Prostate gland (tissue), 2 donors: Measurements from ENCODE around the gene ZNF382. TPM values are rescaled to one million over a fixed set of nuclear protein-coding genes. Genes with fewer than 3 reads are reported as not detected.

Experiments used
- DNase-seq: peaks from one replicate; pipeline ENCODE4 v3.0.0-alpha.2; 2019; ENCODE audit warnings: low spot score
- H3K27ac ChIP-seq, 2 donors: fragments of 200-600 bp; sonication (generic); 2 replicates each; pipeline ENCODE4 v1.5.1; 2017 to 2019
- H3K27me3 ChIP-seq: fragments of 200-600 bp; sonication (generic); replicated peaks from 2 replicates; pipeline ENCODE4 v1.5.1; 2019; ENCODE audit not compliant: insufficient read depth
- H3K36me3 ChIP-seq, 2 donors: fragments of 200-600 bp; sonication (generic); 1 replicate in 1 of 2; 2 replicates in 1 of 2; pipeline versions ENCODE4 v1.5.1 to v1.8.1; 2017 to 2019
- H3K4me1 ChIP-seq: fragments of 200-600 bp; sonication (generic); replicated peaks from 2 replicates; pipeline ENCODE4 v1.5.1; 2019
- H3K4me3 ChIP-seq, 2 donors: fragments of 200-600 bp; sonication (generic); 2 replicates each; pipeline ENCODE4 v1.5.1; 2017 to 2019
- H3K9me3 ChIP-seq: fragments of 200-600 bp; sonication (generic); 2 replicates; pipeline ENCODE4 v1.5.1; 2017
- CTCF ChIP-seq, 4 experiments: fragments of 200-600 bp in 2 of 4; fragments of 450-650 bp in 2 of 4; sonication (generic) in 2 of 4; IDR thresholded peaks; 1 replicate in 3 of 4; 2 replicates in 1 of 4; pipeline ENCODE4 v1.5.1; 2016 to 2019; ENCODE audit warnings: antibody characterized with exemption in 4 of 4, mild to moderate bottlenecking in 2 of 4, moderate library complexity in 2 of 4
- POLR2A ChIP-seq: fragments of 450-650 bp; IDR thresholded peaks from one replicate; pipeline ENCODE4 v1.6.1; 2016; ENCODE audit warnings: antibody characterized with exemption, mild to moderate bottlenecking
- POLR2AphosphoS5 ChIP-seq: sonication (generic); formaldehyde crosslinking; IDR thresholded peaks from one replicate; pipeline ENCODE4 v1.6.1; 2017; ENCODE audit warnings: antibody characterized with exemption
- WGBS: methylation state at CpG from one replicate; pipeline ENCODE4 v1.1.5; 2018; 5-methylcytosine and 5-hydroxymethylcytosine counted together
- intact Hi-C: fragments of 100-400 bp; cut with DNase I; formaldehyde crosslinking; loops from one replicate; pipeline ENCODE4 v1.14.2; 2022
- total RNA-seq, 2 donors: library from RNA; depleted of rRNA; stranded (reverse); fragments of >200 nt; gene quantifications; one replicate each; pipeline ENCODE4 v1.1.0, GENCODE V29; 2016

Gene ZNF382
- total RNA-seq, 2 donors from 2014 or later: 9.6 to 10.9 TPM

GRCh38 chr19:36646746-36647145 lies 41.6 kb downstream of the ZNF382 start:
- Histone ChIP-seq H3K4me1 (no peaks in the 10 kb centered on the region), H3K36me3 (peaks cover 4 to 18% of the 10 kb centered on the region in 2 donors), H3K27ac (no peak overlapping the region), H3K27me3 (no peaks in the 10 kb centered on the region), H3K9me3 (peaks cover 6% of the 10 kb centered on the region), H3K4me3 (no peak overlapping the region)
- TF ChIP-seq POLR2AphosphoS5 (no peak), CTCF (IDR thresholded peaks at IDR 0.05) (no peak), POLR2A (no peak)
- WGBS: 98% methylated on average over 2 of the region's 2 CpGs
- DNase-seq: no peak
- intact Hi-C loops: no loop called here

- no peak for TF ChIP-seq CTCF (IDR thresholded peaks at IDR 0.05)
- DNase-seq: no peak
- H3K4me3 ChIP-seq: no peak overlapping the region
- peaks cover 3 to 33% of the 10 kb centered on the region in 2 donors for H3K36me3 ChIP-seq
- intact Hi-C loops: no loop called here
- no peaks in the 10 kb centered on the region for H3K4me1 ChIP-seq
- H3K27me3 ChIP-seq: no peaks in the 10 kb centered on the region
- H3K9me3 ChIP-seq: no peaks in the 10 kb centered on the region
- H3K27ac ChIP-seq: no peak overlapping the region
- WGBS: 77% methylated on average over 1 of the region's 1 CpG
Measured at GRCh38 chr19:36652958-36653357, 47.8 kb downstream of the ZNF382 start.

- no peaks in the 10 kb centered on the region for H3K4me1 ChIP-seq
- no peak for DNase-seq
- 57% methylated on average over 14 of the region's 14 CpGs for WGBS
- no peak overlapping the region for H3K27ac ChIP-seq
- H3K9me3 ChIP-seq: no peaks in the 10 kb centered on the region
- no peaks in the 10 kb centered on the region for H3K27me3 ChIP-seq
- intact Hi-C loops: loop anchor here (2.0 kb wide), 1 partner anchor 185 kb away; the partner anchor contains the start of gene ZNF345
- H3K4me3 ChIP-seq: peak overlapping the region; percentile 66 to 74
- H3K36me3 ChIP-seq: no peaks in the 10 kb centered on the region
- TF ChIP-seq POLR2AphosphoS5: no peak
- TF ChIP-seq CTCF (IDR thresholded peaks at IDR 0.05): no peak
- no peak for TF ChIP-seq POLR2A
Measured at GRCh38 chr19:36665832-36666231, 60.7 kb downstream of the ZNF382 start.

- TF ChIP-seq CTCF (IDR thresholded peaks at IDR 0.05) (no peak), POLR2AphosphoS5 (no peak)
- WGBS: 90% methylated on average over 2 of the region's 2 CpGs
- no peaks in the 10 kb centered on the region for H3K4me1 ChIP-seq
- intact Hi-C loops: no loop called here
- no peaks in the 10 kb centered on the region for H3K27me3 ChIP-seq
- no peaks in the 10 kb centered on the region for H3K36me3 ChIP-seq
- H3K9me3 ChIP-seq: no peaks in the 10 kb centered on the region
- DNase-seq: no peak
- no peak overlapping the region for H3K4me3 ChIP-seq
- no peak overlapping the region for H3K27ac ChIP-seq
Measured at GRCh38 chr19:36668646-36669045, 63.5 kb downstream of the ZNF382 start.

- intact Hi-C loops: no loop called here
- Histone ChIP-seq H3K36me3 (no peaks in the 10 kb centered on the region), H3K27ac (no peak overlapping the region), H3K4me3 (no peak overlapping the region), H3K9me3 (no peaks in the 10 kb centered on the region), H3K4me1 (no peaks in the 10 kb centered on the region), H3K27me3 (no peaks in the 10 kb centered on the region)
- whole genome bisulfite sequencing: 96% methylated on average over 1 of the region's 1 CpG
- TF ChIP-seq POLR2A: no peak
- TF ChIP-seq CTCF (IDR thresholded peaks at IDR 0.05): no peak
- TF ChIP-seq POLR2AphosphoS5: no peak
- DNase-seq: no peak
Measured at GRCh38 chr19:36672368-36672767, 67.3 kb downstream of the ZNF382 start.
